Parathyroid adenoma (tissue), 2 donors: ENCODE measurements around the gene MAOA.

Experiments used
- H2AFZ ChIP-seq: fragments of 300-600 bp; sonication (generic); one replicate; pipeline ENCODE4 v1.7.0; 2017; ENCODE audit warnings: antibody characterized with exemption, mild to moderate bottlenecking
- H3K27ac ChIP-seq: fragments of 300-600 bp; sonication (generic); one replicate; pipeline ENCODE4 v1.7.0; 2017
- H3K27me3 ChIP-seq: fragments of 300-600 bp; sonication (generic); one replicate; pipeline ENCODE4 v1.7.0; 2017; ENCODE audit warnings: low read length; ENCODE audit not compliant: control insufficient read depth, insufficient read depth
- H3K36me3 ChIP-seq: fragments of 300-600 bp; sonication (generic); one replicate; pipeline ENCODE4 v1.7.0; 2017; ENCODE audit warnings: low read length; ENCODE audit not compliant: control insufficient read depth, insufficient read depth
- H3K4me1 ChIP-seq: fragments of 300-600 bp; sonication (generic); one replicate; pipeline ENCODE4 v1.7.0; 2017; ENCODE audit warnings: control low read depth
- H3K4me2 ChIP-seq: fragments of 300-600 bp; sonication (generic); one replicate; pipeline ENCODE4 v1.7.0; 2017; ENCODE audit warnings: low read length
- H3K4me3 ChIP-seq: fragments of 300-600 bp; sonication (generic); one replicate; pipeline ENCODE4 v1.7.0; 2017; ENCODE audit warnings: low read depth, low read length
- H3K79me2 ChIP-seq: fragments of 300-600 bp; sonication (generic); one replicate; pipeline ENCODE4 v1.7.0; 2017; ENCODE audit warnings: control low read depth
- H3K9ac ChIP-seq: fragments of 300-600 bp; sonication (generic); one replicate; pipeline ENCODE4 v1.7.0; 2017; ENCODE audit warnings: mild to moderate bottlenecking
- H3K9me3 ChIP-seq: fragments of 300-600 bp; sonication (generic); one replicate; pipeline ENCODE4 v1.7.0; 2017; ENCODE audit warnings: low read length; ENCODE audit not compliant: control insufficient read depth
- CTCF ChIP-seq: fragments of 300-600 bp; sonication (generic); IDR thresholded peaks from one replicate; pipeline ENCODE4 v1.7.0; 2017; ENCODE audit warnings: antibody characterized with exemption, mild to moderate bottlenecking
- donor health status: primary hyperparathyroidism.

Gene MAOA

DNA sequence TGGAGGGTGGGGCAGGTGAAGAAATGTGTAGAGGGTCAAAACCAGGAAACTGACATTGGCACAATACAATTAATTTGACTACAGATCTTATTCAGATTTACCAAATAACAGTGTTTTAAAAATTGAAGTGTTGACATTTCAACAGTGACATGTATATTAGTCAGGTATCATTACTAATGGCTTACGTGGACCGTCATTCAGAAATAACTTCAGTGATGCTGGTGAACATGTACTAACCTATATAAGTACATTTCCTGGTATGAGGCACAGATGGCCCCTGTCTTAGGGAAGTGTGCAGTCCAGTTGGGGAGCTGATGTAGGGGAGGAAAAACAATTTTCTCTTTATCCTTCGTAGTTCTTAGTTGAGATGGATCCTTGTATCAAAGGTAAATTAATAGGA is 22.3 kb upstream of the MAOA start:
- Histone ChIP-seq H3K4me1 (no peaks in the 10 kb centered on the region), H3K27me3 (no peaks in the 10 kb centered on the region), H3K4me2 (no peak overlapping the region), H3K9me3 (no peaks in the 10 kb centered on the region), H3K36me3 (no peaks in the 10 kb centered on the region), H2AFZ (no peak overlapping the region), H3K9ac (no peak overlapping the region), H3K4me3 (no peak overlapping the region), H3K79me2 (no peaks in the 10 kb centered on the region), H3K27ac (no peak overlapping the region)
- no peak for TF ChIP-seq CTCF

- no peak overlapping the region for H3K4me3 ChIP-seq
- H2AFZ ChIP-seq = no peak overlapping the region
- H3K4me1 ChIP-seq = no peaks in the 10 kb centered on the region
- no peak overlapping the region for H3K27ac ChIP-seq
- H3K4me2 ChIP-seq = no peak overlapping the region
- no peak for TF ChIP-seq CTCF
- H3K27me3 ChIP-seq = no peaks in the 10 kb centered on the region
- no peak overlapping the region for H3K9ac ChIP-seq
- no peaks in the 10 kb centered on the region for H3K9me3 ChIP-seq
- H3K79me2 ChIP-seq = no peaks in the 10 kb centered on the region
- no peaks in the 10 kb centered on the region for H3K36me3 ChIP-seq
Observed at GRCh38 chrX:43640482-43640881, 15.6 kb upstream of the MAOA start.

DNA sequence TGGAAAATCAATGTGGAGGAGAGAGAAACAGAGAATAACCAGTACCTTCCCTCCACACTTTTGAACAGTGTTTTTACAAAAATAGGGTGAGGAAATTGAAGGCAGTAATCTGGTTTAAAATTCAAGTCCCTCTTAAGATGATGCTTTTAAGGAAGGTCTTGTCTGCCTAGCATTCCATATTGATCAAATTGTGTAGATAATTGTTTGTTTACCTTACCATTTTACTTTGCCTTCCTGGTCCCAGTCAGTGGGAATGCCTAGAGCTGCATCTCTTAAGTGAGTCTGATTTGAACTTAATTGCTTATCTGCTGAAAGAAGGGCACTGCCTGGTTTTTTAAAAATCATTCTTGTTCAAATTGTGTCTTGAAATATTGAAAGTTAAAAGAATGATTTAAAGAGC is 14.4 kb upstream of the MAOA start:
- Histone ChIP-seq H3K79me2 (no peaks in the 10 kb centered on the region), H3K9me3 (no peaks in the 10 kb centered on the region), H3K4me3 (no peak overlapping the region), H3K27ac (no peak overlapping the region), H3K9ac (no peak overlapping the region), H3K4me1 (no peaks in the 10 kb centered on the region), H2AFZ (no peak overlapping the region), H3K27me3 (no peaks in the 10 kb centered on the region), H3K36me3 (no peaks in the 10 kb centered on the region), H3K4me2 (no peak overlapping the region)
- TF ChIP-seq CTCF = no peak

GRCh38 chrX:43643201-43643600 is 12.9 kb upstream of the MAOA start:
- TF ChIP-seq CTCF = no peak

GRCh38 chrX:43643662-43644061 is 12.4 kb upstream of the MAOA start:
- Histone ChIP-seq H3K27ac (no peak overlapping the region), H3K27me3 (no peaks in the 10 kb centered on the region), H3K9ac (no peak overlapping the region), H2AFZ (no peak overlapping the region), H3K36me3 (no peaks in the 10 kb centered on the region), H3K9me3 (no peaks in the 10 kb centered on the region), H3K4me1 (no peaks in the 10 kb centered on the region), H3K79me2 (no peaks in the 10 kb centered on the region), H3K4me3 (no peak overlapping the region), H3K4me2 (no peak overlapping the region)
- TF ChIP-seq CTCF = no peak

More at GRCh38 chrX:43643201-43643600, 12.9 kb upstream of the MAOA start:
- H3K79me2 ChIP-seq = no peaks in the 10 kb centered on the region
- no peaks in the 10 kb centered on the region for H3K27me3 ChIP-seq
- no peak overlapping the region for H3K4me2 ChIP-seq
- no peak overlapping the region for H3K27ac ChIP-seq
- no peaks in the 10 kb centered on the region for H3K36me3 ChIP-seq
- no peaks in the 10 kb centered on the region for H3K9me3 ChIP-seq
- H3K4me3 ChIP-seq = no peak overlapping the region
- H3K4me1 ChIP-seq = no peaks in the 10 kb centered on the region
- no peak overlapping the region for H3K9ac ChIP-seq
- no peak overlapping the region for H2AFZ ChIP-seq
